GM19238 (cell line): Measurements from ENCODE around the gene FMNL2.

Experiments used
- DNase-seq: peaks from one replicate; pipeline ENCODE4 v3.0.0; 2011; ENCODE audit warnings: low spot score; ENCODE audit not compliant: insufficient read length

FMNL2 gene

DNA sequence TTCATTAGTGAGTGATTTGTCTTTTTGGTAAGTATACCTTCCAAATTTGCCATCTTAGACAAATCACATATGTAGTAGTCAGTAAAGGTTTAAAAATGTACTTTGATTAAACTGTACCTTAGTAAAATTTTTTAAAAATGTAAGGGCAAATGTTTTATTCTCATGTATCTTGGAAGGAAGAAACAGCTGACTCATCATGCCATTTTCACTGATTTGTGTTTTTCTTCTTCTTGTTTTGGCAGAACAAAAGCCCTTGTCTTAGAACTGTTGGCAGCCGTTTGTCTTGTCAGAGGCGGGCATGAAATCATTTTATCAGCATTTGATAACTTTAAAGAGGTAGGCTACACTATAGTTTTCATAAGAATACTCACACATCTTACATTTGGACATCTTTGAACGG, 245.7 kb downstream of the FMNL2 start:
- DNase-seq, result no peak

DNA sequence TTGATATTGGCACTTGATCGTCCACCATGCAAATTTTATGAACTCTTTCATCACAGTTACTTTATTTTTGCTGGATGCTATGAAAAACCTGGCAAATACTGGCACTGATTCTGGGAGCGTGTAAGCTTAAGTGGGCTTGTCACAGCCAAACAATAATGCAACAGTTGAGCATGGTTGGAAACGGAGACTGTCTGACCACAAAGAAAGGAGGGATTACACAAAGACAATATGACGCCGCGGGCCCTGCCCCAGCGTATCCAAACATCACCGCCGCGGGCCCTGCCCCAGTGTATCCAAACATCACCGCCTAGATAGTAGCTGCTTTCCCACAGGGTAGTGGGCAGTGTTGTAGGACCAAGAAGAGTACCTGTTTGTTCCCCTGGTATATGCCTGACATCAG, 246.4 kb downstream of the FMNL2 start:
- DNase-seq, result no peak

GRCh38 chr2:152582081-152582480, 247.1 kb downstream of the FMNL2 start:
- no peak for DNase-seq

DNA sequence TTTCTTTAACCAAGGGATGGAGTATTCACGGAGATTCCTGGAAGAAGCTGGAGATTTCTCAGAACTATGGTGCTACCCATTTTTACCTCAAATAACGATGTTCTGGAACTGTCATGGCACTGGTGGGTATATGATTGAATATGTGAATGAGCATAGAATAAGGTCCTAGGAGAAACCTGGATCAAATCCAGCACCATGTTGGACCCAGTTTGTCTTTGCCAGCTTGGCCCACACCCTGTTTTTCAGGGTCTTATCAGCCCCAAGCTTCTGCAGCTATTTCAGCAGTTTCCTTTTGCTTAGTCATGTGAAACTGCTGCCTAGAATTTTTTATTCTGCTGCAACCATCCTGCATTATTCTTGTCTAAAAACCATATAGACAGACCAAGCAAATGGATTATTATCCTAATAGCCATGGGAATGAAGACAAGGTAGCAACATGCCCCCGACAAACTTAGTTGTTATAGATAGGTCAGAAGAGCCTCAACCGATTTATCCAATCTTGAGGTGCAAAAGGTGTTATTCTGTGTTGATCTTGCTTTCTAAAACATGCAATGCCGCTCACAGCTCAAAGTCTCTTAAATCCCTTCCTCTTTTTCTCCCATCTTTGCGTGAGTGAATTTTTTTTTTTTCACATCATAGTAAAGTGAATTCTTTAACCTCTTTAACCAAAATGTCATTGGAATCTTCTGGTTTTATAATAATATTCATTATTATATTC, 248.7 kb downstream of the FMNL2 start:
- DNase-seq, result no peak

GRCh38 chr2:152584301-152584700, 249.3 kb downstream of the FMNL2 start:
- no peak for DNase-seq

- no peak for DNase-seq
Observed at GRCh38 chr2:152585830-152586484, 251.0 kb downstream of the FMNL2 start.

DNA sequence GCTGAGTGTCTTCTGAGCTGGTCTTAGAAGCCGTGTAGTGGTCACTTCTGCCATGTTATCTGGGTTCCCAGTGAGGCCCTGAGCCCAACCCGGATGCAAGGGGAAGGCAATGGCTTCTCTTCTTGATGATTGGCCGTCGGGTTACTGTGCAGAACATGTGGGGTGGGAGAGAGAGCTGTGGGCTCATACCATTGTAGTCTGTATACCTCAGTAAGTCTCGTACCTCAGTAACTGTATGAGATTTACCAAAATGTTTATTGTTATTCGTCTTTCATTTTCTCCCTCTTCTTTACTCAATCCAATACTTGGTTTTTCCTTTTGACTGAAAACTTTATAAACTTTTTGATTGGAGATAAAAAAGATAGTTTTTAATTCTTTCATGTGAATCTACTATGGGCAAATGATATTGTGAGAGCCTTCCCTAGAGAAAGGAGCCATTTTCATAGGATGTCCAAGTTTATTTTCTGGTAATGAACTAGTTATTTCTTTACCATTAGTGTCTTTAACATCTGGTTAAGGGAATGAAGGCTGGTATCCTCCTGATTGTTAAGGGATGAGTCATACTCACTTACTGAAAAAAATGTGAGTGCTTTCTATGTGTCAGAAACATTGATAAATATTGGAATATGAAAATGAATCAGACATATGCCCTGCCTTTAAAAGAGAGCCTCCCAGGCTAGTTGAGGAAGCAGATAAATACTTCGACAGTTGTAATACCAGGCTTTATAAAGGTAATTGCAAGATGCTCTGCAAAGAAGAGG, 252.4 kb downstream of the FMNL2 start:
- DNase-seq, result no peak

- no peak for DNase-seq
Observed at GRCh38 chr2:152588998-152589397, 254.0 kb downstream of the FMNL2 start.

- DNase-seq, result peak; percentile 10
Observed at GRCh38 chr2:152594022-152594766, 259.2 kb downstream of the FMNL2 start.

DNA sequence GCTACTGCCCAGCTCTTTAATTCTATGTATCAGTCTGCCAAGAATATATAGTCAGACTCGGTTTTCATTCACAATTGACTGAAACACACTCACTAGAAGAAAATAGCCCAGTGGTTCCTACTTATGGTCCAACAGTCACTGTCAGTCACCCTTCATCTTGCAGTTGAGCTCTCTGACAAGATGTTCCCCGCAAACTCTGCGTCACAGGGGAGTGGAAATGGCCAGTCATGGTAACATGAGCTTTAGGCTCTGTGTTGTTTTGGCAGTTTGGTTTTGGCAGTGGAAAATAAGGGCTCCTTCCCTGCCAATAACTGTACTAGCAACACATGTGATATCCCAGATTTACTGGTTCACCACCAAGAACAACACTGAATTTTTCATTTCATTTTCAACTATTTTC, 259.8 kb downstream of the FMNL2 start:
- DNase-seq, result no peak

GRCh38 chr2:152598975-152599759, 264.2 kb downstream of the FMNL2 start:
- DNase-seq, result no peak

- DNase-seq, result no peak
Observed at GRCh38 chr2:152600051-152600657, 265.2 kb downstream of the FMNL2 start.

DNA sequence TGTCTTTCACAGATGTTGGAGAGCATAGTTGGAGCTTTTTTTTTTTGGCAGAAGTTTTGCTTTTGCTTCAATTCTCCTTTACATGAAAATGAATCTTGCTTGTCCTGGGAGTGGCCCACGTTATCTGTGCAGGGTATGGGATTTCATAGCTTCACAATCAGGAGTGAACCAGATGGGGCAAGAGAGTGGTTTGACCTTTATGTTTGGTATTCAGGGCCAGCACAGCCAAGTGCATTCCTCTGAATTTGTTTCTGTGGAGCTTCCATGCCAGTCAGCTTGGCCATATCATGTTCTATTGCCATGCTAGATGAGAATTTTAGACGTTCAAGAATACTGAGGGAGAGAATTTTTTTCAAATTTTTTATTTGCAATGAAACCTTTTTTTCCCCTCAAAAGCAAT, 265.7 kb downstream of the FMNL2 start:
- DNase-seq, result no peak

- no peak for DNase-seq
Observed at GRCh38 chr2:152602750-152603149, 267.8 kb downstream of the FMNL2 start.

- no peak for DNase-seq
Observed at GRCh38 chr2:152603166-152603565, 268.2 kb downstream of the FMNL2 start.

GRCh38 chr2:152606081-152606480, 271.1 kb downstream of the FMNL2 start:
- DNase-seq, result no peak

- no peak for DNase-seq
Observed at GRCh38 chr2:152606941-152607340, 272.0 kb downstream of the FMNL2 start.

GRCh38 chr2:152607793-152608300, 272.9 kb downstream of the FMNL2 start:
- no peak for DNase-seq

GRCh38 chr2:152609154-152609553, 274.2 kb downstream of the FMNL2 start:
- DNase-seq, result no peak

DNA sequence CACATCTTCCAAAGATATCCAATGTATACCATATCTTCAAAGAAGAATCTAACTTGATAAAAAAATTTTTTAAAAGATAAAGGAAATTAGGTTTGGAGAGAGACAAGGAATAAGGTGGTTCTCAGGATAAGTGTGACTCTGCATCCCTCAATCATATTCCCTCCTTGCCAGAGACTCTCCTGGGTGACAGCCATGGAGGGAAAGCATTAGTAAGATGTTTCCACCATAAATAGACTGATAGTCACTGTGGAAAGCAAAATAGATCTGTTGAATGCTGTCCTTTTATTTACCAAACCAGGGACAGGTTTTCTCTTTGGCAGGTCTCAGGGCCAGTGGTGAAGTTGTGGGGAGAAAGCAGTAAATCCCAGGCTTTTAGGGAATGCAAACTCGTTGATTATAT, 274.7 kb downstream of the FMNL2 start:
- DNase-seq, result no peak
